ENCODE results near the gene NT5M.
A peak's percentile ranks its signal among the peaks of the same experiment; 100 is the strongest.

Gene NT5M

DNA sequence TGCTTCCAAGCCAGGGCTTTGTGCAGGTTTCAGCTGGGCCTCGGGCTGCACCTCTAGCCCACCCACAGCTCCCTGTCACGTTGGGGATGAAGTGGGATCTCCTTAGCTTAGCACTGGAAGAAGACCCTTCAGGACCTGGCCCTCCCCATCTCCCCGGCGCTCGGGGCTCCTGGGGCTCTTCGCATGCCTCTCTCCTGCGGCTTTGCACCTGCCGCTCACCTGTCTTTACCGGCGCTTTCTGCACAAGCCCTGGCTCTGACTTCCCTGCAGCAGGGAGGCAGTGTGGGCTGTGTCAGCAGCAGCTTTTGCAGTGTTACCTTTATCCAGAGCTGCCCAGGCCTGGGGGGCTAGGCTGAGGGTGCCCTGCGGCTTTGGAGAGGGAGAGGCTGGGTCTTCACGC, 52.3 kb downstream of the NT5M start:
- DNase-seq = peak; percentile 50

DNA sequence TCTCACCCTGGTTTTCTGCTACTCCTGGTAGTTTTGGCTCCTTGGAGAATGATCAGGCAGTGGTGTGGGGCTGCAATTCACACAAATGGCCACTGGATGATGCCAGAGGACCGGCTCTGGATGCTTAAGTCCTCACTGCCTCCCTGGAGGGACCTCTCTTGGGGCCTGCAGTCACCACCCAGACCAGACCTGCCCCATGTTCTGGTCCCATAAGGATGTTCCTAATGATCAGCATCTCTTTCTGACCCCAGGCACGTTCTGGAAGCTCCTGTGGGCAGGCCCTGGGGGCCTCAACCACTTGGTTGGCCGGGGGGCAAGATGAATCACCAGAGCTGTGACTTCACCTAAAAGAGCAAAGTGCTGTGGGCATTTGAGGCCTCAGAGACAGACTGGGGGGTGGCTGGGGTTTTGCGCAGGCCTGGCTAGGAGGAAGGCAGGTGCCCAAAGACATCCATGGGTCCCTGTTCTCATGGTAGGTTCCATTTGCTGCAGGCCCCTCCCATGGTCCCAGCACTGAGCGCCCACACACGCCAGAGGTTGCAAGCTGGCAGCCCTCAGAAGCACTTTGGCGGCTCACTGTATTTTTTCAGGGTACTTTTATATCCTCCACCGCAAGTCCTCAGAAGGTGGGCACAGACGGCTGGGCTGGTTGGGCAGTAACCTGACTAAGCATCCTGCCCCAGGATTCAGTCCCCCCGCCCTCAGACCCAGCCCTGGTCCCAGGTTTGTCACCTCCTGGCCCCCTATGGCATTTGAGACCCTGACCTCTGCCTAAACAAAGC, 53.2 kb downstream of the NT5M start:
- DNase-seq = peak; percentile 84

DNA sequence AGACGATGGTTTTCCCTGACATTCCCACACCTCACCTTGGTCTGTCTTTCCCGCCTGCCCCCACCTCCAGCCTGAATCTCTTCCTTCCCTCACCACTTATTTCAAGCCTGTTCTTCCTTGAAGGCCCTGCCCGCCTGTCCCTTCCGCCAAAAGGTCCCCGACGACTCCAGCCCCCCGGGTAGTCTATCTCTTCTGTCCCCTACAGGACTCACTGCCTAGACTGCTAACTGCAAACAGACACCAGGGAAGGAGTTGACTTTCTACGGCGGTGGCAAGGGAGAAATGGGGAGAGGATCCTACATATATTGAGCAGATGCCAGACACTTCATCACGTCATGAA, 53.7 kb downstream of the NT5M start:
- DNase-seq = peak; percentile 53

DNA sequence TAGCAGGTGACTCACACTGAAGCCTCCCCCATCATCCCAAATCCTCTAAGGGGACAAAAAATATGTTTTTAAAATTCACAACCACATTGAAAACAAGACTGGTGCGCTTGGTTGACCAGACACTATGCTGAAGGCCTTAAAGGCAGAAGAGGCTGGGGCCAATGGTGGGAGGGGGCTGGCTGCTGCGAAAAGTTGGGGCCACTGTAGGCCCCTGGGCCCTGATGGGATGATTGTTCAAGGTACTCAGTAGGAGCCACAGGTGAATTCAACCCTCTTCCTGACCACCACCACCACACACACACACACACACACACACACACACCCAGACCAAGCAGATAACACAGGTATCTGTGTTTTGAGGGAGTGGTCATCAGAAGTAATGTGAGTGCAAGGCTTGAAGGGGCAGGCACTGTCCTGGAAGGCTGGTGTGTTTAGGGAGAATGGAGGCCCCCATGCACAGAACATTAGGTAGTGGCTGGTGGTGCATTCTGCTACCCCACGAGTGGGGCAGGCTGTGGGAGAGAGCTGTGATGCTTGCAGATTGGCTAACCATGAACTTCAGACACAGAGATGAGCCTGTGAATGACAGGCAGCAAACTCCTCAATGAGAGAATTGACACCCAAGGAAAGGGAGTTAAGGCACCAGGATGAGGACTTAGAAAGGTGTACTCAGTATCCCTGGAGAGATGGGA, 55.0 kb downstream of the NT5M start:
- DNase-seq = peak; percentile 42

DNA sequence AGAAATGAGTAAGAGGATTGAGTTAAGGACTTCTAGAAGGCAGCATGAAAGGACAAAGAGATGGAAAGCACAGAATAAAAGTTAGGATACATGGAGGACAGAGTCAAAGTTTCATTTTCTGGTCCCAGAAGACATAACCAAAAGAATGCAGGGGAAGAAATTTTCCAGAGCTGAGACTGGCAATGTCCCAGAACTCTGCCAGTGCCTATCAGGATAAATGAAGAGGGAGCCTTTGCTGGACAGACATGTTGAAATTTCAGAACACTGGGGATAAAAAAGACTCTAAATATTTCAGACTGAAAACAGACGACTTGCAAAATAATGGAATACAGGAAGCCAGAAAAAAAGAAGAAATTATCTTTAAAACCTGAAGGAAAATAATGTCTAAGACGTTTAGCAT, 55.7 kb downstream of the NT5M start:
- DNase-seq = no peak

DNA sequence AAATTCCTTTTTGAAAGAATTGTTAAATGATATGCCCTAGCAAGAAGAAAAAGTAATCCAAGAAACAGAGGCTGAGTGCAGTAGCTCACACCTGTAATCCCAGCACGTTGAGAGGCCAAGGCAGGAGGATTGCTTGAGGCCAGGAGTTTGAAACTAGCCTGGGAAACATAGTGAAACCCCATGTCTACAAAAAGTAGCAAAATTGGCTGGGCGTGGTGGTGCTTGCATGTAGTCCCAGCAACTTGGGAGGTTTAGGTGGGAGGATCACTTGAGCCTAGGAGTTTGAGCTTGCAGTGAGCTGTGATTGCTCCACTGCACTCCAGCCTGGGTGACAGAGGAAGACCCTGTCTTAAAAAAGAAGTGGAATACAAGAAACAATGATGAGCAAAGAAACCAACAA, 56.1 kb downstream of the NT5M start:
- DNase-seq = peak; percentile 16

DNA sequence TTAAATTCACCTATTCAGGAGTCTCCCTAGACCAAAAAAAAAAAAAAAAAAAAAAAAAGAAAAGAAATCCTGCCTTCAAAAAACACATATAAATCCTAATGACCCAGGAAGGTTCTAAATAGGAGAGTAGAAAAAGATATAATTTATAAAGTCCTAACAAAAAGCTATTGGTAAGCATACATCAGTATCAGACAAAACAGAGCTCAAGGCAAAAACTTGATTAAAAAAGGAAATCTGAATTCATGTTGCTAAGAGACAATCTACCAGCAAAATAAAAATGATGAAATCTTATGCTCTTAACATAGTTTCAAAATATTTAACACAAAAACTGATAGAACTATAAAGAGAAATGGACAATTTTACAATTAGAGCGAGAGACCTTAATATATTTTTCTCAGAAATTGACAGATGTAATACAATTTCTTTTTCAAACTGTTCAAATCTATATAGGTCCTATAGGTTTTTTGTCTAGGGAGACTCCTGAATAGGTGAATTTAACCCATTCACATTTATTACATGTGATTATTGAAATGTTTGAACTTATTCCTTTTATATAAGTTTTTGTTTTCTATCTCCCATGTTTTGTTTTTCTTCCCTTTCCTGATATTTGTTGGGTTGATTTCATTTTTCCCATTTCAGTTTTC, 57.0 kb downstream of the NT5M start:
- no peak for DNase-seq

DNA sequence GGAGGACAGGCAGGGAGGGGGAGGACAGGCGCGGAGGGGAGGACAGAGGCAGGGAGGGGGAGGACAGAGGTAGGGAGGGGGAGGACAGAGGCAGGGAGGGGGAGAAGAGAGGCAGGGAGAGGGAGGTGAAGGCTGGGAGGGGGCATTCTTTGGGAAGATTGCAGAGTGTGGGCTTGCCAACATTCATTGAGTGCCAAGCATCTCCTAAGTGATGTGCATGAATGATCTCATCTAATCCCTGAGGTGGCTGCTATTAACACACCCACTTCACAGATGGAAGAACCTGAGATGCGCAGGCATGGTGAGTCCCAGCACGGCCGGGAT, 58.3 kb downstream of the NT5M start:
- peak; percentile 16 for DNase-seq

DNA sequence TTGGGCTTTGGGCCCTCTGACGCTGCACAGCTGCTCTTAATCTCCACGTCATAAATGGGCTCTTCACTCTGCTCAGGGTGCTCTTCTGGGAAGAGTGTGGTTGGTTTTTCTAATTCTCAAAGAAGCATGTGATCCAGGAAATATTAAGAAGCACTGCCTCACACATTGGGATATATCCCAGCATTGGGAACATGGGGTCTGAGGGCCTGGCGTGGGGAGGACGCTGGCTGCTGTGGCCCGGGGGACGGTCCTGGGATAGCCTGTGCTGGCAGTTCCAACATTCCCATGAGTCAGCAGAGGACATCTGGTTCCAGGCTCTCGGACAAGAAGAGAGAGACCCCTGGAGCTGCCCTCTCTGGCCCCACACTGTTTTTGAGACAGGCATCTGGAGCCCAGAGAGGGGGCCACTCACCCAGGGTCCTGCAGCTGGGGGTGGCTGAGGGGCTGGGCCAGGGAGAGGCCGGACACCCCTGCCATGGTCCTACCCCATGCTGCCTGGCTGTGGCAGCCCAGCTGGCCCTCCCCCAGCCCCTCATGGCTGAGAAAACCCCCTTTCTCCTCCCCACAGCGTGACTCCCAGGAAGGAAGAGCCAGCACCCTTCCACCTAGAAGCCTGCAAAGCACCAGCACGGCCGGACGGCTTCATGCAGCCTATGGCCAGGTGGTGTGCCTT, 58.8 kb downstream of the NT5M start:
- DNase-seq = peak; percentile 33

DNA sequence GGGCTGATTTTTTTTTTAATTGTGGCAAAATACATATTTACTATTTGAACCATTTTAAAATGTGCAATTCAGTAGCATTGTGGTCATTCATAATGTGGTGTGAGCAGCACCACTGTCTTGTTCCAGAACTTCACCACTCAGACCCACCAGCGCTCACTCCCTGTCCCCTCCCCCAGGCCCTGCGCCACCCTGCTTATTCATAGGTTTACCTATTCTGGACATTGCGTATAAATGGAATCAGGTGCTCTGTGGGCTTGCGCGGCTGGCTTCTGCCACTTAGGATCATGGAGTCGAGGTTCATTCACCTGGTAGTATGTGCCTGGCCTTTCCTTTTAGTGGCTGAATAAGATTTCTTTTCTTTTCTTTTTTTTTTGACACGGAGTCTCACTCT, 59.4 kb downstream of the NT5M start:
- peak; percentile 41 for DNase-seq

DNA sequence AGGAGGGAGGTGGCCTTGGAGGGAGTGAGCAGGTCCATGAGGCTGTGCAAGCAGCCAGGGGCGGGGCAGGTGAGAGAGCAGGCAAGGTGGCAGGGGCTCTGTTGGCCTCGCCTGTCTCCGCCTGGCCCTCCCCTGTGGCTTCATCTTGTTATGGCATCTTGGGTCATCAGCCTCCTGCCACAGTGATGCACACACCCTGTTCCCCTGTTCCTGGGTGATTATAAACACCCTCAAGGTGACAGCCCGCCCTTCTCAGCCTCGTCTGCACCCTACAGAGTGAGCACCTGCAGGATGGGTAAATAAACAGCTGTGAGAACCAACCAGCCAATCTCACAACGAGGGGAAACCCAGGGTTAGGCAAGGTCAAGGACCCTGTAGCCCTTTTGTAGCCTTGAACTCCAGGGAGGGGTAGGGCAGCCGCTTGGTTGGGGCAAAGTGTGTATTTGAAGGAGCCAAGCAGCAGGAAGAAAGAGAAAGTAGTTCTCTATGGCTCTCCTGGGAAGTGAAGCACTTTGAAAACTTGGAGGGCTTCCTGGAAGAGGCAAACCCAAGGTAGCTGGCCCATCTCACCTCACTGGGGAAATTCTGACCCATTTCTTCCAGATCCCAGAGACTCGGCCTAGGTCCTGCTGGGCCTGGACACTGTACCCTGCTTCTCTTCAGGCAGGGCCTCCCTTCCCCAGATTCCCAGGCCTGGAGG, 60.6 kb downstream of the NT5M start:
- DNase-seq = peak; percentile 58

DNA sequence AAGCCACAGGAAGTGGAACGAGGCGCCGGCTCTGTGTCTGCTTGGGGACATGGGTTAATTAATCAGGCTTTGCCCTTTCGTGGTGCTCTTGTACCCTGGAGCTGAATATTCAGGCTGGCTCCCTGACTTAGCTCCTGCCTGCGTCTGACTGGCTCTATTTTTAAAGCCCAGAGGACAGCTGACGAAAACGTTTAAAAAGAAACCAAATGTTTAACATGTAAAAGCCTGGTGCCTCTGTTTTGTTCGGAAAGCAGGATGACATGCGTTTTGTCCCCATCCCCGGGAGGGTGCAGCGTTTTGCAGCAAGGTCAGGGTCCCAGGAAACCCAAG, 61.1 kb downstream of the NT5M start:
- no peak for DNase-seq

DNA sequence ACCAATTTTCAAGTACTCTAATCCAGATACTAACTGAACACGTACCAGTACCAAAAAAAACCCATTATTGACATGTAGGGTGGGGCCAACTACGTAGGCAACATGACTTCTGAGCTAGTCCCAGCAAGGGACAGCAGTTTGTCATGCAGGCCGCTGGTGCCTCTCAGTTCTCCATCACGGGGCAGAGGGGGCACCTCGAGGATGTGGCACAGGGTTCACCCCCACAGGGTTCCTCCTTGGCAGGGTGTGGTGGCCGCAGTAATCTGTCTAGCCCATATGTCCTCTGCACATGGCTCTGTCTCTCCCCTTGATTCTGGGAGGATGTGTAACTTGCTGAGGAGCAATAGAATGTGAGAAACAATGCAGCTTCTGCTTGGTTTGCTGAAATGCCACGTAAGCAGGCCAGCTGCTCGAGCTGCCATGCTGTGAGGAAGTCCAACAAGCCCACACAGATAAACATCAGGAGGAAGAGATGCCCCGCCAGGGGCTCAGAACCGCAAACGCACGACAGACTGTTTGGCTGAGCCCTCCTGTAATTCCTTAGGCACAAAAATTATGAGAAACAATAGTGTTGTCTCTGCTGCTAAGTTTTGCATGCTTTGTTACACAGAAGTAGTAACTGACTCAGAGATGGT, 62.4 kb downstream of the NT5M start:
- DNase-seq = no peak

DNA sequence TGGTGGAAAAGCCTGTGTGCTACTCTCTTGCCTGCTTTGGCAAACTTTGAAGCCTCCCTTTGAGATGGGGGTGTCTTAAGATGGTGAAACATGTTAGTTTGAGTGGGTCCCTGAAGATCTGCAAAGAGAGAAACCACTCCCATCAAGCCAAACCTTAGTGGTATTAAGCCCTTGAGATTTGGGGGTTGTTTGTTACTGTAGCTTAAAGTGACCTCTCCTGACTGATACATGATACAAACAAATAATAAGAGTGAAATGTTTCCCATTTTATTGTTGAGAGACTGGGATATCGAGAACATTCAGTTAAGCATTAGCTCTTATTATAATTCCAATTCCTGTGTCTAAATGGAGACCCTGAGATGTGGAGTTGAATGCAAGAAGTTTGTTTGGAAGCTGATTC, 63.1 kb downstream of the NT5M start:
- DNase-seq = no peak

DNA sequence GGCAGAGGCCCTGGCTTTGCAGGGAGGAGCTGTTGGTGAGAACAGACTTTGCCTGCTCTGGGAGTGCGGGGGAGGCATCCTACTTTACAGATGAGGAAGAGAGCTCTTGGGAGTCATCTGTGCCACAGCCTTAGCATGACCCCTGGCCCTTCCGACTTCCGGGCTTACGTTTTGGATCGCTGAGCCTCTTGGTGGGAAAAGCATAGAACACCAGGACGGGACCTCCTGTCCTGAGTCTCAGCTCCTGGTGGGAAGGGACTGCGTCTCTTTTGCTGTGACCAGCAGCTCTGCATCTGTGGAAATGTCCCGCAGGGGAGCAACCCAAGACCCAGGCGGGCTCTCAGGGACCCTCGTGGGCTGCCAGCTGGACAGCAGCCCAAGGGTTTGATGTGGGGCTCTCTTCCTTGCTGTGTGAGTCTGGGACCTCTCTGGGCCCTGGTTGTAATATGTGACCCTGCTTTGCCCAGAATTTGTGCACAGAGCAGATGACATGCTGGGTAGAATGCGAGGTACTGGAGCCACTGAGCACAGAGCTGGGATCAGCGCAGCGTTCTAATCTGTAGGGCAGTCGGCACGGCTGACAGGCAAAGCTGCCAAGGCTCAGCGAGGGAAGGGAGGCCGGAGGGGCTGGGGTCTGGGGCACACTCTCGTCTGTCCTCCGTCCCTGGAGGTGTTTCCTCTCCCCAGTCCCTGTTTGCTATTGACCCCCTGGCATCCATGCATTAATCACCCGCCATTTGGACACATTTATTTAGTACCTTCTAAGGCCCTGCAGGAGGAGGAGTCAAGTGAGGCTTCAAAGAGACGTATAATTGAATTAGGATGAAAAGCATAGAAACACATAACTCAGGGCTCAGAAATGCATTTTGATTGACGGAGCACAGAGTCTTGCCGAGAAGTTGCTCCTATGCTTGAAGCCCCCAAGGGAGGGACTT, 64.0 kb downstream of the NT5M start:
- DNase-seq = no peak

DNA sequence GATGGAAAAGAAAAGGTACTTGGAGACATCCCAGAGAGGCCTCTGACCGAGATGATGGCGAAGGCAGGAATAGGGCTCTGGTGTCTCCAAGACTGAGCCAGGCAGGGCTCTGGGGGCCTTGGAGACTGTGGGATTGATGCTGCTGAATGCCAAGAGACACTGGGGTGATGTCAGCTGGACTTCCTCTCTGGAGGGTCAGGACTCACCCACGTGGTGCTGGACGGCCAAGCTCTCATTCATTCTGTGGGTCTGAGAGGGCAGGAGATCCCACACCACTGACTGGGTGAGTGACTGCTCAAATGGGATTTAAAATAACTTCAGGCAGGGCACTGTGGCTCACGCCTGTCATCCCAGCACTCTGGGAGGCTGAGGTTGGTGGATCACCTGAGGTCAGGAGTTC, 64.8 kb downstream of the NT5M start:
- DNase-seq = no peak

DNA sequence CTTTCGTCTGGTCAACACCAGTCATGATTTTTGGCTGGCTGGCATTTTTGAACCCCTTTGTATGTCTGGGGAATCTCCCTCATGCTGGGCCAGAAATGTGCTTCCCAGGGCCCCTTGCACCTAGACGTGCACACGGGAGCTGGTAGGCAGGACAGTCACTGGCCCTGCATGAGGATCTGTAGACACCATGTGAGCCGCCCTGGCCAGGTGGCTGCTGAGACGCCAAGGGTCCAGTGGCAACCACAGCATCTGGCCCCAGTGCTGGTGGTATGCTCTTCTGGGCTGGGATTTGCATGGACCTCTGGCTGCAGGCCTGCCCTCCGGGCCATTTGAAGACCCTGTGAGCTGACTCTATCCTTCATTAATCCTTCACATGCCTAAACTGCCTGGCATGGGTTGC, 67.5 kb downstream of the NT5M start:
- no peak for DNase-seq

DNA sequence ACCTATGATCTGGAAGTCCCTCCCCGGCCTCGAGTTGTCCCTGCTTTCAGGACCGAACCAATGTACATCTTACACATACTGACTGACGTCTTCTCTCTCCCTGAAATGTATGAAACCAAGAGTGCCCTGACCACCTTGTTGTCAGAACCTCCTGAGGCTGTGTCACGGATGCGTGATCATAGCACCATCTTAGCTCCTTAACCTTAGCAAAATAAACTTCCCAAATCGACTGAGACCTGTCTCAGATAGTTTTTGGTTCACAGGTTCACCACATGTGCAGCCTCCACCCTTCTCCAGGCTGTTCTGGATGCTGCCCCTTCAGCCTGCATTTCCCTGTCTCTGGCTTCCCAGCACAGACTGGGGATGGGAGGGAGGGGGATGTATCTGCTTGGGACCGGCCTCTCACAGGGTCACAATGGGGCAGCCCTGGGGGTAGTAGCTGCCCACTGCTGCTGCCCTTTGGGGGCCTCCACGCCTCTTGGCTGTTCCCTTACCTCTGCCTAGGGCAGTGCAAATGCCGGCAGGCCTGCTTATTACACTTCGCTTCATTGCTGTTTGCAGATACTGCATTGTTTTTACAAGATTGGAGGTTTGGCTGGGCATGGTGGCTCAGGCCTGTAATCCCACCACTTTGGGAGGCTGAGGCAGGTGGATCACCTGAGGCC, 69.8 kb downstream of the NT5M start:
- no peak for DNase-seq

DNA sequence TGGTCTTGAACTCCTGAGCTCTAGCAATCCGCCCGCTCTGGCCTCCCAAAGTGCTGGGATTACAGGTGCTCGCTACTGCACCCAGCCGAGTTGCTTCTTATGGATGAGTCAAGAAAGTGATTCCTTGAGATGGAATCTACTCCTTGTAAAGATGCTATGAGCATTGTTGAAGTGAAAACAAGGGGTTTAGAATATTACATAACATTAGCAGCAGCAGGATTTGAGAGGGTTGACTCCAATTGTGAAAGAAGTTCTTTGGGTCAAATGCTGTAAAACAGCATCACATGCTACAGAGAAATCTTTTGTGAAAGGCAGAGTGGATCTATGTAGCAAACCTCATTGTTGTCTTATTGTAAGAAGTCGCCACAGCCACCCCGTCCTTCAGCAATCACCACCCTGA, 72.7 kb downstream of the NT5M start:
- DNase-seq = no peak

DNA sequence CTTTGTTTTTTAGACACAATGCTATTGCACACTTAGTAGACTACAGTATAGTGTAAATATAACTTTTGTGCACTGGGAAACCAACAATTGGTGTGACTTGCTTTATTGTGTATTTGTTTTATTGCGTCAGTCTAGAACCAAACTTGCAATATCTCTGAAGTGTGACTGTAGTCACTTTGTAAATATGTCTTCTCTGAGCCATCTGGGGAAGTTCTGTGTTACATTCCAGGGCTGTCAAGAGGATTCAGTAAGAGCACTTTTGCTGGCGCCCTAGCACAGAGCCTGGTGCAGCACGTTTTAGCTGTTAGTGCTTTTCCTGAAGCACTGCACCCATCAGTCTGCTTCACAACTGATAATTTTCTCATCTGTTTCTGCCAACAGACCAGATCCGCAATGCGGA, 73.2 kb downstream of the NT5M start:
- no peak for DNase-seq

Measured in activated effector memory CD4-positive, alpha-beta T cell treated with anti-CD3 and anti-CD28 coated beads, Interleukin-2, amount 50 U/mL, for 16 hours (primary cell).